GM23338 (cell line): Measurements from ENCODE around the gene GSTT2B. TPM values are rescaled to one million over a fixed set of nuclear protein-coding genes. Genes with fewer than 3 reads are reported as not detected.

ENCODE experiments used
- ATAC-seq: fragments of 200-7000 bp; cut with Tn5 transposase; 3 replicates; pipeline ENCODE4 v1.9.1; 2020
- DNase-seq: peaks from one replicate; pipeline ENCODE4 v3.0.0-alpha.2; 2015; ENCODE audit warnings: low spot score
- H2AFZ ChIP-seq: fragments of 200-600 bp; sonication (generic); 2 replicates; pipeline ENCODE4 v1.8.0; 2016; ENCODE audit warnings: antibody characterized with exemption, mild to moderate bottlenecking, moderate library complexity
- H3F3A ChIP-seq: fragments of 200-600 bp; sonication (generic); replicated peaks from 2 replicates; pipeline ENCODE4 v1.8.0; 2017; ENCODE audit warnings: antibody characterized with exemption, mixed run types, low read depth
- H3K27ac ChIP-seq: fragments of 200-600 bp; sonication (generic); 2 replicates; pipeline ENCODE4 v1.6.1; 2016; ENCODE audit warnings: low read depth
- H3K27me3 ChIP-seq: fragments of 200-600 bp; sonication (generic); 2 replicates; pipeline ENCODE4 v1.8.0; 2016; ENCODE audit warnings: mild to moderate bottlenecking, mixed run types, moderate library complexity; ENCODE audit not compliant: insufficient read depth
- H3K36me3 ChIP-seq: fragments of 200-600 bp; sonication (generic); 2 replicates; pipeline ENCODE4 v1.8.0; 2016; ENCODE audit warnings: mild to moderate bottlenecking; ENCODE audit not compliant: insufficient read depth
- H3K4me1 ChIP-seq: fragments of 200-600 bp; sonication (generic); 2 replicates; pipeline ENCODE4 v1.8.0; 2016; ENCODE audit warnings: mild to moderate bottlenecking, moderate library complexity; ENCODE audit not compliant: insufficient read depth
- H3K4me2 ChIP-seq: fragments of 200-600 bp; sonication (generic); 2 replicates; pipeline ENCODE4 v1.7.1; 2017; ENCODE audit warnings: mixed run types
- H3K4me3 ChIP-seq: fragments of 200-600 bp; sonication (generic); 2 replicates; pipeline ENCODE4 v1.6.1; 2016; ENCODE audit warnings: mixed run types
- H3K79me2 ChIP-seq: fragments of 200-600 bp; sonication (generic); replicated peaks from 2 replicates; pipeline ENCODE4 v1.8.0; 2017; ENCODE audit warnings: mild to moderate bottlenecking; ENCODE audit not compliant: insufficient read depth
- H3K9me2 ChIP-seq: fragments of 200-600 bp; sonication (generic); 2 replicates; pipeline ENCODE4 v1.8.0; 2017; ENCODE audit not compliant: insufficient read depth
- H4K20me1 ChIP-seq: fragments of 200-600 bp; sonication (generic); replicated peaks from 2 replicates; pipeline ENCODE4 v1.8.0; 2017; ENCODE audit warnings: mild to moderate bottlenecking; ENCODE audit not compliant: insufficient read depth
- H3K27ac Mint-ChIP-seq: 2 replicates; pipeline ENCODE4 v1.8.0; 2020; ENCODE audit warnings: inconsistent platforms, mild to moderate bottlenecking, moderate library complexity, mixed read lengths
- H3K27me3 Mint-ChIP-seq: 3 replicates; pipeline ENCODE4 v1.8.0; 2022; ENCODE audit warnings: low read depth, mild to moderate bottlenecking, moderate library complexity, mixed read lengths, inconsistent platforms; ENCODE audit not compliant: insufficient read depth, poor library complexity
- H3K36me3 Mint-ChIP-seq: 3 replicates; pipeline ENCODE4 v1.8.0; 2021; ENCODE audit warnings: low read depth, mild to moderate bottlenecking, inconsistent platforms, moderate library complexity, mixed read lengths
- H3K4me1 Mint-ChIP-seq: 3 replicates; pipeline ENCODE4 v1.8.0; 2020; ENCODE audit warnings: mild to moderate bottlenecking, inconsistent platforms, mixed read lengths
- H3K4me3 Mint-ChIP-seq: 3 replicates; pipeline ENCODE4 v1.8.0; 2021; ENCODE audit warnings: moderate library complexity, mild to moderate bottlenecking, inconsistent platforms, mixed read lengths
- H3K9me3 Mint-ChIP-seq: 3 replicates; pipeline ENCODE4 v1.8.0; 2020; ENCODE audit warnings: moderate library complexity, mild to moderate bottlenecking, inconsistent platforms, mixed read lengths
- CREB1 ChIP-seq: fragments of 250-450 bp; sonication (Bioruptor Pico); IDR thresholded peaks from 2 replicates; pipeline ENCODE4 v1.5.0; 2020; ENCODE audit warnings: low read depth, mild to moderate bottlenecking, moderate library complexity
- CTCF ChIP-seq, 2 experiments: fragments of 200-600 bp in 1 of 2; sonication (generic) in 1 of 2; conservative IDR thresholded peaks; 2 replicates each; pipeline versions ENCODE4 v1.5.1 to v1.6.1; 2016 to 2017; ENCODE audit warnings: antibody characterized with exemption in 2 of 2, low read depth in 2 of 2, mild to moderate bottlenecking in 2 of 2, moderate library complexity in 1 of 2
- ETS1 ChIP-seq: IDR thresholded peaks from 2 replicates; pipeline ENCODE4 v1.6.1; 2016; ENCODE audit warnings: antibody characterized with exemption
- EZH2 ChIP-seq: fragments of 200-600 bp; sonication (generic); IDR thresholded peaks from one replicate; pipeline ENCODE4 v1.8.0; 2017; ENCODE audit warnings: antibody characterized with exemption, mild to moderate bottlenecking, low read depth; ENCODE audit not compliant: unreplicated experiment
- EZH2phosphoT487 ChIP-seq: fragments of 200-600 bp; sonication (generic); IDR thresholded peaks from one replicate; pipeline ENCODE4 v1.8.1; 2018; ENCODE audit warnings: antibody characterized with exemption; ENCODE audit not compliant: unreplicated experiment
- JUNB ChIP-seq: IDR thresholded peaks from one replicate; pipeline ENCODE4 v1.6.1; 2016; ENCODE audit warnings: antibody characterized with exemption; ENCODE audit not compliant: unreplicated experiment
- NANOG ChIP-seq: IDR thresholded peaks from 2 replicates; pipeline ENCODE4 v1.6.1; 2016; ENCODE audit warnings: antibody characterized with exemption, borderline replicate concordance
- POLR2AphosphoS5 ChIP-seq: IDR thresholded peaks from 2 replicates; pipeline ENCODE4 v1.6.1; 2016; ENCODE audit warnings: antibody characterized with exemption, low read depth
- REST ChIP-seq: IDR thresholded peaks from one replicate; pipeline ENCODE4 v1.6.1; 2018; ENCODE audit warnings: antibody characterized with exemption; ENCODE audit not compliant: unreplicated experiment
- STAT1 ChIP-seq: IDR thresholded peaks from one replicate; pipeline ENCODE4 v1.6.1; 2016; ENCODE audit warnings: antibody characterized with exemption; ENCODE audit not compliant: unreplicated experiment
- ZNF114 ChIP-seq: fragments of 250-450 bp; sonication (Bioruptor Pico); IDR thresholded peaks from 2 replicates; pipeline ENCODE4 v1.5.0; 2020; ENCODE audit warnings: mild to moderate bottlenecking, moderate library complexity
- ZNF331 ChIP-seq: fragments of 250-450 bp; sonication (Bioruptor Pico); IDR thresholded peaks from 2 replicates; pipeline ENCODE4 v1.5.0; 2020; ENCODE audit warnings: low read depth, mild to moderate bottlenecking, moderate library complexity
- ZNF462 ChIP-seq: fragments of 250-450 bp; sonication (Bioruptor Pico); IDR thresholded peaks from 2 replicates; pipeline ENCODE4 v1.5.0; 2020; ENCODE audit warnings: mild to moderate bottlenecking, moderate library complexity
- polyA plus RNA-seq: library from polyadenylated mRNA; unstranded; fragments of >200 nt; fragmentation: Nextera tagmentation; extraction: Ambion mirVana; gene quantifications from 2 replicates; pipeline ENCODE4 v1.2.1, GENCODE V29; 2016
- total RNA-seq: library from RNA; depleted of rRNA; stranded (reverse); fragments of >200 nt; shearing (Covaris generic); gene quantifications from 2 replicates; pipeline ENCODE4 v1.2.3, GENCODE V29; 2014

GSTT2B gene
- total and polyA plus RNA-seq, 2 experiments from 2014 or later, result 5.7 to 17.2 TPM

- no peak overlapping the region for H3K4me3 Mint-ChIP-seq
- H3K27me3 Mint-ChIP-seq, result peaks cover 16% of the 10 kb centered on the region
- H3K36me3 Mint-ChIP-seq, result peaks cover 6% of the 10 kb centered on the region; the same call in 1 of the 3 replicates
- H3K4me1 Mint-ChIP-seq, result peaks cover 3% of the 10 kb centered on the region
- ATAC-seq, result no peak
- H3K9me2 ChIP-seq, result no peaks in the 10 kb centered on the region
- peaks cover 11% of the 10 kb centered on the region for H3K9me3 Mint-ChIP-seq
- no peak overlapping the region for H3K27ac ChIP-seq
- H3K36me3 ChIP-seq, result no peaks in the 10 kb centered on the region
- H3K27ac Mint-ChIP-seq, result peak overlapping the region; percentile 51; the same call in 1 of the 2 replicates
- no peak for TF ChIP-seq ZNF462 (CRISPR knock-in tag)
- TF ChIP-seq REST, result no peak
- no peak for TF ChIP-seq ZNF114 (CRISPR knock-in tag)
- no peak for TF ChIP-seq CREB1 (CRISPR knock-in tag)
- TF ChIP-seq POLR2AphosphoS5, result no peak
- no peak for TF ChIP-seq STAT1
- no peak for TF ChIP-seq CTCF (conservative IDR thresholded peaks at IDR 0.05; ENCODE audit: low read depth in 2 of 2)
- no peak for TF ChIP-seq EZH2phosphoT487
- no peak for TF ChIP-seq ETS1
- TF ChIP-seq NANOG, result no peak
- no peak for TF ChIP-seq ZNF331 (CRISPR knock-in tag)
- no peak for TF ChIP-seq EZH2
- no peak for TF ChIP-seq JUNB
- no peak for DNase-seq
- peaks cover 5% of the 10 kb centered on the region; the same call in 1 of the 2 replicates for H3K4me1 ChIP-seq
- no peaks in the 10 kb centered on the region for H3K27me3 ChIP-seq
- peaks cover 11% of the 10 kb centered on the region for H3K79me2 ChIP-seq
- H3F3A ChIP-seq, result 0 out of 2 replicates have a peak, but pooled peaks cover 7% of the 10 kb centered on the region
- no peak overlapping the region for H2AFZ ChIP-seq
- no peak overlapping the region for H3K4me3 ChIP-seq
- no peaks in the 10 kb centered on the region for H4K20me1 ChIP-seq
- H3K4me2 ChIP-seq, result no peak overlapping the region
These were observed 46.4 kb upstream of the GSTT2B start for GRCh38 chr22:24007253-24008021.
